Hepatocyte (in vitro differentiated cells): ENCODE data around the gene CDC42EP5. TPM values are rescaled to one million over a fixed set of nuclear protein-coding genes. Genes with fewer than 3 reads are reported as not detected.

Experiments
- DNase-seq: peaks from one replicate; pipeline ENCODE4 v3.0.0-alpha.2; 2016; ENCODE audit warnings: low spot score
- H2AFZ ChIP-seq: fragments of 200-600 bp; sonication (generic); 2 replicates; pipeline ENCODE4 v1.6.0; 2016; ENCODE audit warnings: antibody characterized with exemption, mild to moderate bottlenecking
- H3K27ac ChIP-seq: fragments of 200-600 bp; sonication (generic); 2 replicates; pipeline ENCODE4 v1.5.1; 2016; ENCODE audit warnings: mild to moderate bottlenecking
- H3K27me3 ChIP-seq: fragments of 200-600 bp; sonication (generic); 2 replicates; pipeline ENCODE4 v1.6.1; 2016
- H3K36me3 ChIP-seq: fragments of 200-600 bp; sonication (generic); replicated peaks from 2 replicates; pipeline ENCODE4 v1.5.1; 2016; ENCODE audit warnings: low read depth; ENCODE audit not compliant: insufficient read depth
- H3K4me1 ChIP-seq: fragments of 200-600 bp; sonication (generic); 2 replicates; pipeline ENCODE4 v1.5.1; 2016; ENCODE audit warnings: mild to moderate bottlenecking, moderate library complexity; ENCODE audit not compliant: insufficient read depth
- H3K4me2 ChIP-seq: fragments of 200-600 bp; sonication (generic); 2 replicates; pipeline ENCODE4 v1.6.0; 2016
- H3K4me3 ChIP-seq: fragments of 200-600 bp; sonication (generic); 2 replicates; pipeline ENCODE4 v1.5.1; 2016; ENCODE audit warnings: mild to moderate bottlenecking
- H3K79me2 ChIP-seq: fragments of 200-600 bp; sonication (generic); 2 replicates; pipeline ENCODE4 v1.6.0; 2017; ENCODE audit warnings: mild to moderate bottlenecking
- H3K9me2 ChIP-seq: fragments of 200-600 bp; sonication (generic); replicated peaks from 2 replicates; pipeline ENCODE4 v1.6.0; 2017; ENCODE audit warnings: mild to moderate bottlenecking; ENCODE audit not compliant: insufficient read depth
- H3K9me3 ChIP-seq: fragments of 200-600 bp; sonication (generic); 2 replicates; pipeline ENCODE4 v1.5.1; 2016; ENCODE audit warnings: low read depth, mild to moderate bottlenecking
- H4K20me1 ChIP-seq: fragments of 200-600 bp; sonication (generic); 2 replicates; pipeline ENCODE4 v1.6.0; 2016; ENCODE audit warnings: mild to moderate bottlenecking; ENCODE audit not compliant: insufficient read depth, poor library complexity, severe bottlenecking
- CTCF ChIP-seq: fragments of 200-600 bp; sonication (generic); IDR thresholded peaks from 2 replicates; pipeline ENCODE4 v1.5.1; 2016; ENCODE audit warnings: antibody characterized with exemption, mild to moderate bottlenecking; ENCODE audit not compliant: poor library complexity
- EZH2 ChIP-seq: fragments of 200-600 bp; sonication (generic); IDR thresholded peaks from 2 replicates; pipeline ENCODE4 v1.6.1; 2016; ENCODE audit warnings: antibody characterized with exemption, mild to moderate bottlenecking, borderline replicate concordance
- EZH2phosphoT487 ChIP-seq: fragments of 200-600 bp; sonication (generic); IDR thresholded peaks from one replicate; pipeline ENCODE4 v1.6.1; 2018; ENCODE audit warnings: antibody characterized with exemption, mild to moderate bottlenecking, low read depth, moderate library complexity; ENCODE audit not compliant: unreplicated experiment, severe bottlenecking
- WGBS: methylation state at CpG from one replicate; pipeline ENCODE4 v1.1.6; 2016; ENCODE audit warnings: low lambda C conversion rate; ENCODE audit errors: missing lambda C conversion rate; 5-methylcytosine and 5-hydroxymethylcytosine counted together
- polyA plus RNA-seq: library from polyadenylated mRNA; unstranded; fragments of >200 nt; fragmentation: Nextera tagmentation; extraction: Ambion mirVana; gene quantifications from 2 replicates; pipeline ENCODE4 v1.2.1, GENCODE V29; 2016
- total RNA-seq: library from RNA; depleted of rRNA; stranded (reverse); fragments of >200 nt; gene quantifications from 2 replicates; pipeline ENCODE4 v1.2.3, GENCODE V29; 2014

Gene CDC42EP5
- total and polyA plus RNA-seq, 2 experiments from 2014 or later, result 46.8 to 71.2 TPM

DNA sequence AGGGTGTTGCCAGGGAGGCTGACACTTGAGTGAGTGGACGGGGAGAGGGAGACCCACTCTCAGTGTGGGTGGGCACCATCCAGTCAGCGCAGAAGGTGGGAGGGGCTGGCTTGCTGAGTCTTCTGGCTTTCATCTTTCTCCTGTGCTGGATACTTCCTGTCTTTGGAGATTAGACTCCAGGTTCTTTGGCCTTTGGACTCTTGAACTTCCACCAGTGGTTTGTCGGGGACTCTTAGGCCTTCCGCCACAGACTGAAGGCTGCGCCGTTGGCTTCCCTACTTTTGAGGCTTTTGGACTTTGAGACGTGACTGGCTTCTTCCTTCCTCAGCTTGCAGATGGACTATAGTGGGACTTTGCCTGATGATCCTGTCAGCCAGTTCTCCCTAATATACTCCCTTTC is 28.4 kb downstream of the CDC42EP5 start:
- Histone ChIP-seq H3K4me2 (no peak overlapping the region), H3K27ac (peak overlapping the region; percentile 68), H3K9me3 (no peaks in the 10 kb centered on the region), H3K4me1 (peaks cover 11% of the 10 kb centered on the region), H4K20me1 (peaks cover 8% of the 10 kb centered on the region), H3K36me3 (no peaks in the 10 kb centered on the region), H3K79me2 (peaks cover 66% of the 10 kb centered on the region), H2AFZ (no peak overlapping the region), H3K9me2 (no peaks in the 10 kb centered on the region), H3K4me3 (no peak overlapping the region), H3K27me3 (no peaks in the 10 kb centered on the region)
- no peak for TF ChIP-seq EZH2
- TF ChIP-seq CTCF, result no peak
- no peak for TF ChIP-seq EZH2phosphoT487
- DNase-seq, result peak; percentile 76
- WGBS, result 89% methylated on average over 7 of the region's 7 CpGs

DNA sequence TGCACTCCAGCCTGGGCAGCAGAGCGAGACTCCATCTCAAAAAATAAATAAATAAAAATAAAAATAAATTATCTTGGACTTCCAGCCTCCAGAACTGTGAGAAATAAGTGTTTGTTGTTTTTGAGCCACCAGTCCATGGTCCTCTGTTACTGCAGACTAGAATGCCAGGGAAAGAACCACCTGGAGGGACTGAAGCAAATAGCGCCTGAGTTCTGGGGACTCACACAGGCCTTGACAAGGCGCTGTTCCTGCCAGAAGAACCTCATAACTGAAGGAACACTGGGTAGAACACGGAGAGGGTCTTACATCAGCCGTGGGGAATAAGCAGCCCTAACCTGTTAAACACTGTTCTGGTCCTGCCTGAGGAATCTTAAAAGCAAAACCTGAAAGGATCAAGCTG is 32.5 kb downstream of the CDC42EP5 start:
- H3K4me3 ChIP-seq, result no peak overlapping the region
- H3K4me1 ChIP-seq, result no peaks in the 10 kb centered on the region
- no peaks in the 10 kb centered on the region for H3K36me3 ChIP-seq
- H3K27me3 ChIP-seq, result no peaks in the 10 kb centered on the region
- H3K4me2 ChIP-seq, result no peak overlapping the region
- H2AFZ ChIP-seq, result no peak overlapping the region
- H3K9me3 ChIP-seq, result no peaks in the 10 kb centered on the region
- H3K9me2 ChIP-seq, result no peaks in the 10 kb centered on the region
- 94% methylated on average over 5 of the region's 5 CpGs for WGBS
- no peak overlapping the region for H3K27ac ChIP-seq
- DNase-seq, result no peak
- peaks cover 18% of the 10 kb centered on the region for H4K20me1 ChIP-seq
- peaks cover 34% of the 10 kb centered on the region for H3K79me2 ChIP-seq
- TF ChIP-seq EZH2phosphoT487 (no peak), CTCF (no peak), EZH2 (no peak)

DNA sequence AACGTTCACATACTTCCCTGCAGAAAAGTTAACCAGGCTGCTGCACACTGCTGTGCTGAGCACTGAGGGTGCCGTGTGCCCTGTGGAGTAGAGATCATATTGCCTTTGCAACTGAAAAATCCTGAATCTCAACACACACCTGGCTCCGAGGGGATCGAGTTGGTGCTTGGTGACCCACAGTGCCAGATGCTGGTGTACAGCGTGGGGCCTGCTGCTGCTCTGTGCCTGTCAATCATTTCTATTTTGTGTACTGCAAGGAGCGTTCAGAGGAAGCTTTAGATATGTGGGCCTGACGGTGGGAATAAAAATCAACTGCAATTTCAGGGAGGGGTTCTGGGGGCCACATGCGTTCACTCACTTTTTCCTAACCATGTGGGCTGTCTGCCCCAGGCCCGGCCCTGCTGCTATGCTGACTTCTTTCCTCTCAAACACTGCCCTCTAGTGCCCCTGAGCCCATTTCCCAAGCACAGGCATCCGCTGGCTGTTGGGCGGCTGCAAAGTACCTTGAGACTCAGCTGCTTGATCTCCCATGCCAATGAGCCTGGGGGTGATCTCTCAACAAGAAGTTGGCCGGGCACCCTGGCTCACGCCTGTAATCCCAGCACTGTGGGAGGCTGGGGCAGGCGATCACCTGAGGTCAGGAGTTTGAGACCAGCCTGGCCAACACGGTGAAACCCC is 33.8 kb downstream of the CDC42EP5 start:
- no peak overlapping the region for H3K4me2 ChIP-seq
- H3K79me2 ChIP-seq, result peaks cover 34% of the 10 kb centered on the region
- H3K36me3 ChIP-seq, result no peaks in the 10 kb centered on the region
- H4K20me1 ChIP-seq, result peaks cover 18% of the 10 kb centered on the region
- no peaks in the 10 kb centered on the region for H3K4me1 ChIP-seq
- H3K27ac ChIP-seq, result no peak overlapping the region
- 73% methylated on average over 15 of the region's 15 CpGs for WGBS
- H3K9me3 ChIP-seq, result no peaks in the 10 kb centered on the region
- H3K27me3 ChIP-seq, result no peaks in the 10 kb centered on the region
- H3K4me3 ChIP-seq, result no peak overlapping the region
- TF ChIP-seq EZH2, result no peak
- peak; percentile 48 for TF ChIP-seq CTCF
- no peak for TF ChIP-seq EZH2phosphoT487
- DNase-seq, result peak; percentile 68
- H3K9me2 ChIP-seq, result no peaks in the 10 kb centered on the region
- no peak overlapping the region for H2AFZ ChIP-seq
